ENCODE measurements around the gene AGPAT2. TPM values are rescaled to one million over a fixed set of nuclear protein-coding genes. Genes with fewer than 3 reads are reported as not detected.

Gene AGPAT2
- total RNA-seq, 2 donors from 2014 or later: 71.9 to 81.9 TPM

DNA sequence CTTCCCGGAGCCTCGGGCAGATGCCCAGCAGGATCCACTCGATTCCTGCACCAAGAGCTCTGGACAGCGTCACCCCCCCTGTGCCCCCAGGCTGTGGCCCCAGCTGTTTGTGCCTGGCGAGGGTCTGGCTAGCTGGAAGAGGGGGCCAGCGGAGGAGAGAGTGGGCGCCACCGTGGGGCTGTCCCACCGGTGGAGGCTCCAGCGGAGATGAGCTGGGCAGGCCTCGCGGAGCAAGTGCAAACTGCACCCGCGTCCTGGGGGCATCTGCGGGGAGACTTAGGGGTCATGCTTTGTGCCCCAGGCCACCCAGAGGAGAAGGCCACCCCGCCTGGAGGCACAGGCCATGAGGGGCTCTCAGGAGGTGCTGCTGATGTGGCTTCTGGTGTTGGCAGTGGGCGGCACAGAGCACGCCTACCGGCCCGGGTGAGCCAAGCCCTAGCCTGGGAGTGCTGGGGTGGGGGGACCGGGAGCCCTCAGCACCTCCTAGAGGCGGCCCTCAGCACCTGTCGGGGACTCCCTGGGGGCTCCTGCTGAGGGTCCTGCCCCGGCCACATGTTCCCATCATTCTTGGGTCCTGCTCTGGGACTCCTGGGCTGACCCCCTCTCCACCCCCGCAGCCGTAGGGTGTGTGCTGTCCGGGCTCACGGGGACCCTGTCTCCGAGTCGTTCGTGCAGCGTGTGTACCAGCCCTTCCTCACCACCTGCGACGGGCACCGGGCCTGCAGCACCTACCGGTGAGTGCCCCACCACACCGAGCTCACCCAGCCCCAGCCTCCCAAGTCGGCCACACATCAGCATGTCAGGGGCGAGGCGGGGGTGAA lies 19.1 kb downstream of the AGPAT2 start:
- Histone ChIP-seq H3K27me3 (no peaks in the 10 kb centered on the region), H3K4me1 (peaks cover 0 to 41% of the 10 kb centered on the region in 2 donors)

DNA sequence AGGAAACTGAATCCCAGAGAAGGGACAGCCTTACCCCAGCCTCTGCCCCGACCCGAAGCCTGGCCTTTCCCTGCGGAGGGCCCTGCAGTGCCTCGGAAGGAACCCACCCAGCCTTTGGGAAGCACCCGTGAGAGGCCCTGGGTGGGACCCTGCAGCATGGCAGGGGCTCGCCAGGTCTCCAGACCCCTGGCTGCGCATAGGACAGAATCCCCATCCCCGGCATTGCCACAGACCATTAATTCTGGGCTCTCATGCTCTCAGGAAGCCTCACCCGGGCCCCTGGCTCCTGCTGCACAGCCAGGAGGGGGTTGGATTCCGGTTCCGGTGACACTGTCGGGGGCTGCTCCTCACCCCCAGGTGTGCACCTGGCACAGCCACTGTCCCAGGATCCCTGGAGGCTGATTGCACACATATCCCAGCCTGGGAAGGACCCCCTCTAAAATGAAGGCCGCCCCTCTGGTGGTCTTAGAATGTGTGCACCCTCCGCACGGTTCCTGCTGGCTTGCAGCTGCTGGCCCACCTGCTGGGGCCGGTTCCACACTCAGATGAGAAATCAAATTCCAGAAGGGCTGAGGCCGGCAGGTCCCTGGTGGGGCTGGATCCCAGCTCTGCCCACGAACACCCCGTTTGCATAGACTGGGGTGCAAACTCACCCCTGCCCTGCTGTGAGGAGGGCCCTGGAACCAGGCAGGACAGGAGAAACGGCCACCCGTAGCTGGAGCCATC lies 19.9 kb downstream of the AGPAT2 start:
- Histone ChIP-seq H3K9me3 (no peaks in the 10 kb centered on the region), H3K4me1 (peaks cover 0 to 34% of the 10 kb centered on the region in 2 donors), H3K27me3 (no peaks in the 10 kb centered on the region), H3K4me3 (peak overlapping the region; percentile 48 to 66), H3K36me3 (peaks cover 50% of the 10 kb centered on the region), H3K27ac (peak overlapping the region; percentile 47 to 76)
- DNase-seq (ENCODE audit: low spot score): no peak
- TF ChIP-seq, protein P1, sequence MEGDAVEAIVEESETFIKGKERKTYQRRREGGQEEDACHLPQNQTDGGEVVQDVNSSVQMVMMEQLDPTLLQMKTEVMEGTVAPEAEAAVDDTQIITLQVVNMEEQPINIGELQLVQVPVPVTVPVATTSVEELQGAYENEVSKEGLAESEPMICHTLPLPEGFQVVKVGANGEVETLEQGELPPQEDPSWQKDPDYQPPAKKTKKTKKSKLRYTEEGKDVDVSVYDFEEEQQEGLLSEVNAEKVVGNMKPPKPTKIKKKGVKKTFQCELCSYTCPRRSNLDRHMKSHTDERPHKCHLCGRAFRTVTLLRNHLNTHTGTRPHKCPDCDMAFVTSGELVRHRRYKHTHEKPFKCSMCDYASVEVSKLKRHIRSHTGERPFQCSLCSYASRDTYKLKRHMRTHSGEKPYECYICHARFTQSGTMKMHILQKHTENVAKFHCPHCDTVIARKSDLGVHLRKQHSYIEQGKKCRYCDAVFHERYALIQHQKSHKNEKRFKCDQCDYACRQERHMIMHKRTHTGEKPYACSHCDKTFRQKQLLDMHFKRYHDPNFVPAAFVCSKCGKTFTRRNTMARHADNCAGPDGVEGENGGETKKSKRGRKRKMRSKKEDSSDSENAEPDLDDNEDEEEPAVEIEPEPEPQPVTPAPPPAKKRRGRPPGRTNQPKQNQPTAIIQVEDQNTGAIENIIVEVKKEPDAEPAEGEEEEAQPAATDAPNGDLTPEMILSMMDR (IDR thresholded peaks at IDR 0.05): no peak

More for the DNA sequence above, 19.1 kb downstream of the AGPAT2 start:
- Histone ChIP-seq H3K4me3 (peak overlapping the region; percentile 48 to 66), H3K36me3 (peaks cover 58% of the 10 kb centered on the region), H3K9me3 (no peaks in the 10 kb centered on the region), H3K27ac (peak overlapping the region; percentile 13 to 76)
- TF ChIP-seq, protein P1 (IDR thresholded peaks at IDR 0.05): no peak
- no peak for DNase-seq (ENCODE audit: low spot score)

DNA sequence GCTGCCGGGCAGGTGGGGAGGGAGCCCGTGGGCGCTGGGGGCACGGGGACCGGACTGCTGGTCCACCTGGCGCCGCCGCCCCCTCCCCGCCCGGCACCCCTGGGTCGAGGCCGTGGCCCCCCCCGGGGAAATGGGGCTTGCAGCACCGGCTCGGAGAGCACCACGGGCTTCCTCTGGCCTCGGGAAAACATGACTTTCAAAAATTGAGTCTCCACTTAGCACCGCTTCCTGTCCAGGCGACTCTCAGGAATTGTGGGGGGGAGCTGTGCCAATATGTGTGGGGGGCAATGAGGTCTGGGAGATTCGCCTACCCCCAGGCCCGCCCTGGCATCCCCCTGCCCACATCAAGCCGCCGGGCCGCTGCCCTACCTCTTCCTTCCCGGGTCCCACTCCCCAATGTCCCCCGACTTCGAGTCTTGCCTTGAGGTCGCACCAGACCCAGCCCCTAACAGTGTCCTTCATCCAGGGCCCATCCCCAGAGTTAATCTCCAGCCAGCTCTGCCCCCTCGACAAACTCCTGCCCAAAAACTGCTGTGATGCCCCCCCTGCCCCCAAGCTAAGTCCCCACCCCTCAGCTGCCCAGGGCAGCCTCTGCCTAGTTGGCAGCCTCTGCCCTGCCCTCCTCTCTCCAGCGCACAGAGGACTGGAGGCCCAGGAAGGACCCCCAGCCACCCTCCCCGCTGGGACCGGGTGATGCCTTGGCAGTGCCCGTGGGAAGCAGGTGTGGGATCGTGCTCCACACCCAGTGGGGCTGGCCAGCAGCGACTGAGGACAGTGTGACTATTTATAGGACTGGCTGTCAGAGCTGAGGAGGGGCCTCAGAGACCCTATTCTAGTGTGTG lies 20.7 kb downstream of the AGPAT2 start:
- H3K27me3 ChIP-seq: no peaks in the 10 kb centered on the region
- no peaks in the 10 kb centered on the region for H3K9me3 ChIP-seq
- peak overlapping the region; percentile 47 to 76 for H3K27ac ChIP-seq
- peaks cover 49% of the 10 kb centered on the region for H3K36me3 ChIP-seq
- no peak for DNase-seq (ENCODE audit: low spot score)
- peak overlapping the region; percentile 48 to 66 for H3K4me3 ChIP-seq
- H3K4me1 ChIP-seq: peaks cover 0 to 26% of the 10 kb centered on the region in 2 donors
- TF ChIP-seq, protein P1 (IDR thresholded peaks at IDR 0.05): no peak

DNA sequence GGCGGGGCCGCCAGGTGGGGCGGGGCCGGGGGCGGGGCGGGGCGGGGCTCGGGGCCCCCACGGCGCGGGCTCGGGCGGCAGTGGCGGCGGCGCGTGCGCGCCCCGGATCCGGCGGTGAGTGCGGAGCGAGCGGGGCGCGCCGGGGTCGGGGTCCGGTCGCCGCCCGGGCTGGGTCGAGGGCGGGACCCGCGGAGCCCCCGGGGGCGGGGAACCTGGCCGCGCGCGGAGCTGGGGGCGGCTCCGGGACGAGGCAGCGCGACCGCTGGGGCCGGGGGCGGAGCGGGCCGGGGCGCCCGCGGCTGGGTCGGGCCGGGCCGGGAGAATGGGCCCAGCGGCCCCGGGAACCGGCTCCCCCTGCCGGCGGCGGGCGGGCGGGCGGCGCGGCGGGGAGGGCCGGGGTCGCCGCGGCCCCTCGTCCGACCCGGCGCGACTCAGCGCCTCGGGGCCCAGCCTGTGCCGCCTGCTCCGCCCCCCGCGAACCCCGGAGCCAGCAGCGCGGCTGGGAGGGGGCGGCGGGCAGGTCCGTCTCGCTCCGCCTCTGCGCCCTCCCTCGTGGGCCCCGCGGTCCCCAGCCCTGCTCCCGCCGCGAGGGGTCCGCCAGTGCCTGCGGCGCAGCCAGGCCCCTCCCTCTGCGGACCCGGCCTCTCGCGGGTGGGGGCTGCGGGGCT lies 21.4 kb downstream of the AGPAT2 start:
- no peak for DNase-seq (ENCODE audit: low spot score)
- TF ChIP-seq, protein P1 (IDR thresholded peaks at IDR 0.05): no peak
- Histone ChIP-seq H3K4me3 (peak overlapping the region; percentile 56 to 66), H3K9me3 (no peaks in the 10 kb centered on the region), H3K36me3 (peaks cover 49% of the 10 kb centered on the region), H3K27ac (peak overlapping the region; percentile 47 to 76), H3K4me1 (peaks cover 0 to 21% of the 10 kb centered on the region in 2 donors), H3K27me3 (no peaks in the 10 kb centered on the region)

DNA sequence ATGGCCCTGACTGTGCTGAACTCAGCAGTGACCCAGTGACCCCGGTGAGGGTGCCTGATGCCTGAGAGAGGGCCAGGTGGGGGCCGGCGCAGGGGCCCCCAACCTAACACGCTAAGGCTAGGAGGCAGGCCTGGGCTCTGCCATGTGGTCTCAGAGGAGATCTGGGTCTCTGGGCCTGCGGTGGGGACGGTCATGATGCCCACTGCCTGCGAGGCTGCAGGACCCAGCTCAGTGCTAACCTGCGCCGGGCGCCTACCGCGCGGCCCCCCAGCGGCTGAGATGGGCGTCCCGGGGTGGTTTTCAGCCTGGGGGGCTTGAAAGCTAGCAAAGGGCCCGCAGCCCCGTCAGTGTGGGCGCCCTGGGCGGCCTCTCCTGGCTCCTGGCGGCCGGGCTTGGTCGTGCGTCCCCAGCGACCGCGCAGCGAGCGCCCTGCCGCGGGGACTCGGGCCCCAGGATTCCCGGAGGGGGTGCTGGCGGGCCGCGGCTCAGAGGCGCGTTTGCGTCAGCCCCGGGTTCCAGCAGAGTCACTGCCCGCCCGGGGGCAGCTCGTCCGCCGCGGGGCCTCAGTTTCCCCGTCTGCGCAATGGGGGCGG lies 22.1 kb downstream of the AGPAT2 start:
- peak overlapping the region; percentile 56 to 66 for H3K4me3 ChIP-seq
- no peaks in the 10 kb centered on the region for H3K27me3 ChIP-seq
- no peak for DNase-seq (ENCODE audit: low spot score)
- peaks cover 0 to 21% of the 10 kb centered on the region in 2 donors for H3K4me1 ChIP-seq
- no peaks in the 10 kb centered on the region for H3K9me3 ChIP-seq
- H3K36me3 ChIP-seq: peaks cover 49% of the 10 kb centered on the region
- TF ChIP-seq, protein P1 (IDR thresholded peaks at IDR 0.05): peak in 1 of 2 donors; percentile 48
- H3K27ac ChIP-seq: peak overlapping the region; percentile 72 to 77

Data from right atrium auricular region (tissue), 2 donors.